ENCODE data around the gene KIF26A.

DNA sequence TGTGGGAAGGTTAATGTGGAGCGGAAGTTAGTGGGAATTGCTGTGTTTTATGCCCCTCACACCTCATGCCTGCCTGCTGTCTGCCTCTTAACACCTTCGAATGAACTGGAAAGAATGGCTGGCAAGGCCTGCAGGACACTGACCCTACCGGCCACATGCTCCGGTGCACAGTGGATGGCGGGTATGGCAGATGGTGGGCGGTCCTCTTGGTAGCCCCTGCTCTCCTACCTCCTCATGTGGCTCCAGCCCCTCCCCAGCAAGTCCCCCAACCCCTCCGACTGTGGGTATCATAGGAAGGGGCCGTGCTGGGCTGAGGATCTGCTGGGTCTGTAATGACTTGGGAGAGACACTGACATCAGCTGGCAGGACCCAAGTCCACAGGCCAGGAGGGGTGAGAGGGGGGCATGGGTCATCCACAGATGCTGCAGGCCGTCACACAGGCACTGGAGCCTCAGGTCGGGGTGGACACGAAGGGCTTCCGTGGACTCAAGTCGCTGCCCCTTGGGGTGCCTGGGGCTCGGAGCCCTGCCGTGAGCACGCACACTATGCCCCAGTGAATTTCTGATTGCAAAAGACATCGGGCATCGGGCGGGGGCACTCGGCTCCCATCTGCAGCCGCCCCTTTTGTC, 77.4 kb downstream of the KIF26A start:
- TF ChIP-seq ZNF292 (tag by site-specific recombination; IDR thresholded peaks at IDR 0.05; ENCODE audit: borderline replicate concordance, low read depth), result no peak
- TF ChIP-seq, protein P1, sequence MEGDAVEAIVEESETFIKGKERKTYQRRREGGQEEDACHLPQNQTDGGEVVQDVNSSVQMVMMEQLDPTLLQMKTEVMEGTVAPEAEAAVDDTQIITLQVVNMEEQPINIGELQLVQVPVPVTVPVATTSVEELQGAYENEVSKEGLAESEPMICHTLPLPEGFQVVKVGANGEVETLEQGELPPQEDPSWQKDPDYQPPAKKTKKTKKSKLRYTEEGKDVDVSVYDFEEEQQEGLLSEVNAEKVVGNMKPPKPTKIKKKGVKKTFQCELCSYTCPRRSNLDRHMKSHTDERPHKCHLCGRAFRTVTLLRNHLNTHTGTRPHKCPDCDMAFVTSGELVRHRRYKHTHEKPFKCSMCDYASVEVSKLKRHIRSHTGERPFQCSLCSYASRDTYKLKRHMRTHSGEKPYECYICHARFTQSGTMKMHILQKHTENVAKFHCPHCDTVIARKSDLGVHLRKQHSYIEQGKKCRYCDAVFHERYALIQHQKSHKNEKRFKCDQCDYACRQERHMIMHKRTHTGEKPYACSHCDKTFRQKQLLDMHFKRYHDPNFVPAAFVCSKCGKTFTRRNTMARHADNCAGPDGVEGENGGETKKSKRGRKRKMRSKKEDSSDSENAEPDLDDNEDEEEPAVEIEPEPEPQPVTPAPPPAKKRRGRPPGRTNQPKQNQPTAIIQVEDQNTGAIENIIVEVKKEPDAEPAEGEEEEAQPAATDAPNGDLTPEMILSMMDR (tag by site-specific recombination; IDR thresholded peaks at IDR 0.05), result no peak

Data from HEK293 (cell line).